Central memory CD8-positive, alpha-beta T cell (primary cell): Measurements from ENCODE around the gene LCN1.
"Not testable (repeated sequence)": the region's sequence is repeated elsewhere in the genome, so short reads cannot be mapped to it uniquely, and the experiment has no call there.

Experiments used
- ATAC-seq: fragments of 150-1000 bp; cut with Tn5 transposase; replicated peaks from 2 replicates; pipeline ENCODE4 v1.10.0; 2022; ENCODE audit warnings: mild to moderate bottlenecking, moderate FRiP score, moderate number of reproducible peaks; ENCODE audit not compliant: poor library complexity, severe bottlenecking; ENCODE audit errors: extremely low read depth
- DNase-seq, 2 donors: peaks; one replicate each; pipeline ENCODE4 v3.0.0; 2021; ENCODE audit warnings: low spot score in 2 of 2
- H3K27ac Mint-ChIP-seq: one replicate; pipeline ENCODE4 v1.8.0; 2022; ENCODE audit warnings: low read depth, mild to moderate bottlenecking, moderate library complexity, mixed read lengths
- H3K27me3 Mint-ChIP-seq: one replicate; pipeline ENCODE4 v1.8.0; 2022; ENCODE audit warnings: mixed read lengths
- H3K36me3 Mint-ChIP-seq: one replicate; pipeline ENCODE4 v1.8.0; 2022; ENCODE audit warnings: mild to moderate bottlenecking, moderate library complexity, mixed read lengths; ENCODE audit not compliant: insufficient read depth
- H3K4me1 Mint-ChIP-seq: one replicate; pipeline ENCODE4 v1.8.0; 2022; ENCODE audit warnings: mixed read lengths
- H3K4me3 Mint-ChIP-seq: one replicate; pipeline ENCODE4 v1.8.0; 2022; ENCODE audit warnings: mild to moderate bottlenecking, moderate library complexity, mixed read lengths
- H3K9me3 Mint-ChIP-seq: one replicate; pipeline ENCODE4 v1.8.0; 2022; ENCODE audit warnings: mixed read lengths

Gene LCN1

GRCh38 chr9:135525241-135526088 is 4.2 kb downstream of the LCN1 start:
- H3K4me1 Mint-ChIP-seq = peaks cover 6% of the 10 kb centered on the region
- H3K27ac Mint-ChIP-seq = no peak overlapping the region
- H3K27me3 Mint-ChIP-seq = peaks cover 10% of the 10 kb centered on the region
- DNase-seq = no peak
- no peak overlapping the region for H3K4me3 Mint-ChIP-seq
- no peaks in the 10 kb centered on the region for H3K9me3 Mint-ChIP-seq
- ATAC-seq = no peak
- H3K36me3 Mint-ChIP-seq = peaks cover 2% of the 10 kb centered on the region

DNA sequence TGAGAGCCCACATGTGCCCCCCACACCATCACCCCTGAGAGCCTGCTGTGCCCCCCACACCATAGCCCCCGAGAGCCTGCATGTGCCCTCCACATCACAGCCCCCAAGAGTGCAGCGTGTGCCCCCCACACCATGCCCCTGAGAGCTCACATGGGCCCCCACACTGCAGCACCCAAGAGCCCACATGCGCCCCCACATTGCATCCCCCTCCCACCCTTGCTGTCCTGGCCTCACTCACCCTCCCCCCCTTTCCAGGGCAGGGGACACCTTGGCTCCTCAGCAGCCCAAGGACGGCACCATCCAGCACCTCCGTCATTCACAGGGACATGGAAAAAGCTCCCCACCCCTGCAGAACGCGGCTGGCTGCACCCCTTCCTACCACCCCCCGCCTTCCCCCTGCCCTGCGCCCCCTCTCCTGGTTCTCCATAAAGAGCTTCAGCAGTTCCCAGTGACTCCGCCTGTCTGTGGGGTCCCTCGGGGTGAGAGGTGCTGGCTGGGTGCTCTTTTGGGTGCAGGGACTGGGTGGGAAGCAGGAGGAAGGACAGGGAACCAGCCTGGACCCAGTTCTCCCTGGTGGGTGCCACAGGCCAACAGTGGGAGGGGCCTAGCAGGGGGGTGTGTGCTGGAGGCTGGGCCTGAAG is 5.0 kb downstream of the LCN1 start:
- ATAC-seq = no peak

DNA sequence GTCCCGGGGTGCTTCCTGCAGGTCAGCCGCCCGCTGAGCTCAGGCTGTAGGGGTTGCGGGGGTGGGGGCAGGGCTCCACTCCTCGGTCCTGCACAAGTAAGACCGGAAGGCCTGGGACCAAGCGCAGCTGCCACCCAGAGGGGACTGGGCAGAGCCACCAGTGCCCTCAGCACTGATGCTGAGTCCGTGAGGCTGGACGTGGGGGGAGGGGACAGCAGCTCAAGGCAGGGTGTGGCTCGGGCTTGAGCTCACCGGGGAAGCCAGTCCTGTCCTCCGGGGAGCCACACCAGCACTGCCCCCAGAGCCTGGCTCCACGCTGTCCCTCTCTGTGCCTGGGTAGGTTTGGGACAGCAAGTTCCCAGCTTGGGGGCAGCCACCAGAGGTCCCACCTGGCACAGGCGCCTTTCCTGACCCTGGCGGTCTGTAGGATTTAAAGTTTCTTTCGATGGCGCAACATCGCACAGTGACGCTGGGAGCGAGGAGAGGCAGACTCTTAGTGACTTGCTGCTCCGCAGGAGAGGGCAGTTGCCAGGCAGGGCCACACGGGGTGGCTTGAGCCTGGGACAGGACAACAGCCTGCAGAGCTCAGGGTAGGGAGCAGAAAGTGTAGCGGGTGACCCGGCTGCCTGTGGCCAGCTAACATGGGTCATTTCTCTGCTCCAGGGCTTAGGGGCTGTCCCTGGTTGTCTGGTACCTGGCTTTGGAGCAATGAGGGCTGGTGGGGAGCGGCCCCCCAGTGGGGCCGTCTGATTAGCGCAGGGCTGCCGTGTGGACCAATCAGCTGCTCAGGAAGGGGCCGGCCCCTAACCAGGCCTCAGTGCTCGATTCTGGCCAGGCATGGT is 5.7 kb downstream of the LCN1 start:
- H3K36me3 Mint-ChIP-seq = no peaks in the 10 kb centered on the region
- DNase-seq = no peak
- peaks cover 22% of the 10 kb centered on the region for H3K27me3 Mint-ChIP-seq
- H3K4me1 Mint-ChIP-seq = peaks cover 6% of the 10 kb centered on the region
- no peak overlapping the region for H3K27ac Mint-ChIP-seq
- H3K4me3 Mint-ChIP-seq = no peak overlapping the region
- no peak for ATAC-seq
- H3K9me3 Mint-ChIP-seq = no peaks in the 10 kb centered on the region

More for the DNA sequence above, 5.0 kb downstream of the LCN1 start:
- H3K27ac Mint-ChIP-seq = no peak overlapping the region
- no peak overlapping the region for H3K4me3 Mint-ChIP-seq
- peaks cover 6% of the 10 kb centered on the region for H3K4me1 Mint-ChIP-seq
- no peaks in the 10 kb centered on the region for H3K36me3 Mint-ChIP-seq
- DNase-seq = no peak
- H3K27me3 Mint-ChIP-seq = peaks cover 14% of the 10 kb centered on the region
- H3K9me3 Mint-ChIP-seq = no peaks in the 10 kb centered on the region

DNA sequence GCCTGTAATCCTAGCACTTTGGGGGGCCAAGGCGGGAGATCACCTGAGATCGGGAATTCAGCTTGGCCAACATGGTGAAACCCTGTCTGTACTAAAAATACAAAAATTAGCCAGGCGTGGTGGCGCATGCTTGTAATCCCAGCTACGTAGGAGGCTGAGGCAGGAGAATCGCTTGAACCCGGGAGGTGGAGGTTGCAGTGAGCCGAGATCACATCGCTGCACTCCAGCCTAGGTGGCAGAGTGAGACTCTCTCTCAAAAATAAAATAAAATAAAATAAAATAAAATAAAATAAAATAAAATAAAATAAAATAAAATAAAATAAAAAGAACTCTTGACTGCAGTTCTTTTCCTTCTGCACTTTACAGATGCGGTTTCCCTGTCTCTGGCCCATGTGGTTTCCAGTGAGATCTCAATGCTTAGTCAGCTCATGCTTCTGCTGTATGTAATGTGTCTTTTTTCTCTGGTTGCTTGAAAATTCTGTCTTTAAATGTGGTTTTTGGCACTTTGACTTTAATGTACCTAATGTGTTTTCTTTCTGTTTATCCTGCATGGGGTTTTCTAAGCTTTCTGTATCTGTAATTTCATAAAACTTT is 7.7 kb downstream of the LCN1 start:
- H3K36me3 Mint-ChIP-seq, ATAC-seq: not testable (repeated sequence)

DNA sequence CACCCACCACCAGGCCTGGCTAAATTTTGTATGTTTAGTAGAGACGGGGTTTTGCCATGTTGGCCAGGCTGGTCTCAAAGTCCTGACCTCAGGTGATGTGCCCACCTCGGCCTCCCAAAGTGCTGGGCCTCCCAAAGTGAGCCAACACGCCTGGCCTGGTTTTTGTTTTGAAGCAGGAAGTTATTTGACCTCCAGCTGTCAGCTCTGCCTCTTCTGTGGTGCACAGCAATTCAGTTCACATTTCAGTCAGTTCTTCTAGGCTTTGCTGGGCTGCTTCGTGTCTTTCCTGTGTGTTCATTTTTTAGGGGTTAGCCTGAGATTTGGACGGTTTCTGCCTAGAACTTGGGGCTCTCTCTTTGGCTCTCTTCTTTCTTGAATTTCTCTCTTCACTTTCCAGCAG is 8.9 kb downstream of the LCN1 start:
- no peak for ATAC-seq
- no peaks in the 10 kb centered on the region for H3K9me3 Mint-ChIP-seq
- H3K4me1 Mint-ChIP-seq = peaks cover 6% of the 10 kb centered on the region
- no peak overlapping the region for H3K4me3 Mint-ChIP-seq
- no peak for DNase-seq
- no peak overlapping the region for H3K27ac Mint-ChIP-seq
- peaks cover 39% of the 10 kb centered on the region for H3K27me3 Mint-ChIP-seq
- no peaks in the 10 kb centered on the region for H3K36me3 Mint-ChIP-seq

More for the DNA sequence above, 7.7 kb downstream of the LCN1 start:
- H3K27me3 Mint-ChIP-seq = peaks cover 28% of the 10 kb centered on the region
- H3K27ac Mint-ChIP-seq, H3K9me3 Mint-ChIP-seq, H3K4me3 Mint-ChIP-seq, DNase-seq, H3K4me1 Mint-ChIP-seq: not testable (repeated sequence)

GRCh38 chr9:135531096-135531495 is 9.9 kb downstream of the LCN1 start:
- no peaks in the 10 kb centered on the region for H3K9me3 Mint-ChIP-seq
- no peaks in the 10 kb centered on the region for H3K36me3 Mint-ChIP-seq
- H3K27ac Mint-ChIP-seq = no peak overlapping the region
- peaks cover 41% of the 10 kb centered on the region for H3K27me3 Mint-ChIP-seq
- ATAC-seq (no peak), DNase-seq (no peak)
- peaks cover 6% of the 10 kb centered on the region for H3K4me1 Mint-ChIP-seq
- H3K4me3 Mint-ChIP-seq = no peak overlapping the region

- DNase-seq = no peak
- no peaks in the 10 kb centered on the region for H3K9me3 Mint-ChIP-seq
- no peak for ATAC-seq
- peaks cover 53% of the 10 kb centered on the region for H3K27me3 Mint-ChIP-seq
- H3K4me3 Mint-ChIP-seq = no peak overlapping the region
- no peaks in the 10 kb centered on the region for H3K36me3 Mint-ChIP-seq
- H3K4me1 Mint-ChIP-seq = peaks cover 6% of the 10 kb centered on the region
- H3K27ac Mint-ChIP-seq = no peak overlapping the region
Measured at GRCh38 chr9:135533113-135533512, 11.9 kb downstream of the LCN1 start.

- Mint-ChIP-seq H3K9me3 (no peaks in the 10 kb centered on the region), H3K27ac (no peak overlapping the region), H3K4me3 (no peak overlapping the region), H3K4me1 (peaks cover 6% of the 10 kb centered on the region), H3K27me3 (peaks cover 59% of the 10 kb centered on the region), H3K36me3 (no peaks in the 10 kb centered on the region)
- ATAC-seq = no peak
- DNase-seq = no peak
Measured at GRCh38 chr9:135533674-135534073, 12.4 kb downstream of the LCN1 start.

GRCh38 chr9:135534192-135534711 is 13.0 kb downstream of the LCN1 start:
- H3K4me3 Mint-ChIP-seq, H3K36me3 Mint-ChIP-seq, DNase-seq, H3K27ac Mint-ChIP-seq, H3K9me3 Mint-ChIP-seq, H3K4me1 Mint-ChIP-seq, ATAC-seq: not testable (repeated sequence)
- peaks cover 65% of the 10 kb centered on the region for H3K27me3 Mint-ChIP-seq

GRCh38 chr9:135534826-135535225 is 13.6 kb downstream of the LCN1 start:
- not testable (repeated sequence) for H3K36me3 Mint-ChIP-seq, H3K4me1 Mint-ChIP-seq, H3K27ac Mint-ChIP-seq, ATAC-seq, H3K9me3 Mint-ChIP-seq, DNase-seq, H3K4me3 Mint-ChIP-seq
- peaks cover 70% of the 10 kb centered on the region for H3K27me3 Mint-ChIP-seq

GRCh38 chr9:135535631-135536030 is 14.4 kb downstream of the LCN1 start:
- H3K4me1 Mint-ChIP-seq, H3K4me3 Mint-ChIP-seq, DNase-seq, ATAC-seq, H3K9me3 Mint-ChIP-seq, H3K36me3 Mint-ChIP-seq, H3K27ac Mint-ChIP-seq: not testable (repeated sequence)
- peaks cover 69% of the 10 kb centered on the region for H3K27me3 Mint-ChIP-seq

DNA sequence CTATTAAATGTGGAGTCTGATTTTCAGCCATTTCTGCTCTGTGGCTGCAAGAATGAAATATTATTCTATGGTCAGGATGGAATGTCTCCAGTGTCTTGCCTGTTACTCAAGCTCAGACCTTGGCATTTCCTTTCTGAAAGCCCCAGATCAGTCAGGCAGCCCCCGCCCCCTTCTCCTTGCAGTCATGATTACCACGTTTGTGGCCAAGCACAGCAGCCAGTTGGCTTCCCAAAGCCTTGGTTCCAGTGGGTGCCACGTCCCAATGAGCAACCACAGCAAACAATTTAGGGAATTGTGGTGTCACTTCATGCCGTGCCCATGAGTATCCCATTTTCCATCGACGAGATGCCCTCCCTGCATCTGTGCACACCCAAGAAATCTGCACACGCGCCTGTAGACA is 15.0 kb downstream of the LCN1 start:
- Mint-ChIP-seq H3K4me3 (no peak overlapping the region), H3K9me3 (no peaks in the 10 kb centered on the region), H3K27me3 (peaks cover 63% of the 10 kb centered on the region), H3K27ac (no peak overlapping the region), H3K4me1 (no peaks in the 10 kb centered on the region), H3K36me3 (peaks cover 3% of the 10 kb centered on the region)
- no peak for ATAC-seq
- DNase-seq = no peak
